Activated CD8-positive, alpha-beta memory T cell treated with anti-CD3 and anti-CD28 coated beads for 36 hours (primary cell): Measurements from ENCODE around the gene ST6GALNAC6. TPM values are rescaled to one million over a fixed set of nuclear protein-coding genes. Genes with fewer than 3 reads are reported as not detected.
"Not testable (repeated sequence)": the region's sequence is repeated elsewhere in the genome, so short reads cannot be mapped to it uniquely, and the experiment has no call there.

Experiments
- CTCF ChIA-PET: fragments of 350-600 bp; sonication (Branson Sonifier 250); formaldehyde crosslinking; loops from one replicate; lab custom pipeline; 2021; ENCODE audit warnings: antibody characterized with exemption; lab: Charles Lee
- POLR2A ChIA-PET: fragments of 350-600 bp; sonication (Branson Sonifier 250); formaldehyde crosslinking; loops from one replicate; lab custom pipeline; 2021; ENCODE audit warnings: antibody characterized with exemption; lab: Charles Lee
- total RNA-seq, 2 experiments: library from RNA; stranded (reverse); gene quantifications; one replicate each; pipeline ENCODE4 v1.2.3, GENCODE V29; 2021

ST6GALNAC6 gene
- total RNA-seq, 2 experiments from 2014 or later: 52.6 to 61.1 TPM

DNA sequence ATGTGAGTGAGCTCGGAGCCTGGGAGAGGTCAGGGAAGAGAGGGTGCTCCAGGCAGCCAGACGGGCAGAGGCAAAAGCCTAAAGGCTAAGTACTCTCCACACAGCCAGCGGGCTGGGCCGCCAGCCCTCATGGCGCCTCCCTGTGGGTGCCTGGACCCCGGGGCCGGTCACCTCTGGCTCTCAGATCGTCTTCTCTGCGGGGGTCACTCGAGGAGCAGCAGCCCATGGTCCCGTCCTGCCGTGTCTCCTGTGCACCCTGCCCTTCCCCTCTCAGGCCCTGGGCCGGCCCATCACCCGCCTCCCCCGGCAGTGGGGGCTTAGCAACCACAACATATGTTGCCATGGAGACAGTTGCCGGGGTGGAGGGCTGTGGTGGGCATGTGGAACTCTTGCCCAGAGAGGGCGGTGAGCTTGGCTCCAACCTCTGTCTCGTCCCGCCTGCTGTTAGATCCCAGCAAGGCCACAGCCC, 26.1 kb downstream of the ST6GALNAC6 start:
- CTCF ChIA-PET: interaction anchor here (0.7 to 1.2 kb wide), 2 partner anchors 15 to 138 kb away, joined by 3 to 6 read pairs; partner anchors contain the start of gene TOR2A

DNA sequence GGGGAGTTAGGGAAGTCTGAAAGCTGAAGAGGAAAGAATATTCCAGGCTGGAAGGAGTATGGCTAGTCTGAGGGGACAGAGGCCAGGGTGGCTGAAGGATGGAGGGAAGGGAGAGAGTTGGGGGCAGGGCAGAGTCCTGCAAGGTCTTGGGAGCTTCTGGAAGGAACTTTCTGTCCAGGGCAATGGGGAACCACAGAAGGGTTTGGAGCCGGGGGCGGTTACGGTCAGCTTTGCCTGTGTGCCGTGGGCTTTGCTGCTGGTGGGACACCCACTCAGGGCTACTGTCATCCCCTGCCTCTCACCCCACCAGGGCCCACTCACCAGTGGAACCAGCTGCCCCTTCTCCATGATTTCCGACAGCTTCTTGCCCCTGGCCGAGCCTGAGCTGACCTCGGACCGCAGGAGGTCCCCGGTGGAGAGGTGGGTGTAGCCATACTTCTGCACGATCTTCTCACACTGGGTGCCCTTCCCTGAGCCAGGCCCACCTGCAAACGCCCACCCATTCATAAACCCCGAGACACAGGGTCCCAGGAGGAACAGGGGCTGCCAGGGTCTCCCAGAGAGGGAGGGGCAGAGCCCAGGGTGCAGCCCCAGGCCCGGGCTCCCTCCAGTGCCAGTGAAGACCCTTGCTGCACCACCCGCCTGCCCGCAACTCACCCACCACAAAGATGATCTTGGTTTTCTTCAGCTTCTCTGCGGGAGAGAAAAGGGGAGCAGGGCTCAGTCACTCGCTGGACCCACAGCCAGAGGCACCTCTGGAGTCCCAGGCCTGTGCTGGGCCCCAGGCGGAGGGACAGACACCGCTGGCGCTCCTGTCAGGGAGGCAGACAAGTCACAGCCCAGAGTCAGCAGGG, 26.8 kb downstream of the ST6GALNAC6 start:
- ChIA-PET CTCF (interaction anchor here (0.7 to 6.4 kb wide), 3 partner anchors 49 to 138 kb away, joined by 3 to 38 read pairs (median 3); partner anchors contain the start of gene TOR2A), POLR2A (interaction anchor here (0.6 kb wide), 1 partner anchor 12 kb away, joined by 7 read pairs; no protein-coding TSS in a partner anchor)

More for the DNA sequence above, 26.1 kb downstream of the ST6GALNAC6 start:
- POLR2A ChIA-PET: interaction anchor here (1.0 kb wide), 1 partner anchor 12 kb away, joined by 3 read pairs; no protein-coding TSS in a partner anchor

DNA sequence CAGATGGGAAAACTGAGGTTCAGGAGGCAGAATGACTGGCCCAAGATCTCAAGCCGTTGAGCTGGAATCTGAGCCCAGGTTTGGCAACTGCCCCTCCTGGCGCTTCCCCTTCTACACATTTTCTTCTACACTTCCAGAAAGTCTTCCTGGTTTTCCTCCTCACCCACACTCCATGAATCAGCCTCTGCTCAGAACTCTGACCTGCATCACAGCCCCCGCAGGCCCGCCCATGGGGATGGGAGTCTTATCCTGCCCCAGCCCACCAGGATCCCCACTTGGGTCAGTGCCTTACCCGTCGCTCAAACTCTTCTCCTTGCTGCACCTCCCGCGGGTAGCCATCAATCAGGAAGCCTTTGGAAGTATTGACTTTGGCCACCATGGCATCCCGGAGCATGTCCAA, 27.9 kb downstream of the ST6GALNAC6 start:
- POLR2A ChIA-PET: no interaction called here
- CTCF ChIA-PET: interaction anchor here (0.6 to 6.4 kb wide), 6 partner anchors 10 to 918 kb away, joined by 3 to 38 read pairs (median 8); no protein-coding TSS in a partner anchor

DNA sequence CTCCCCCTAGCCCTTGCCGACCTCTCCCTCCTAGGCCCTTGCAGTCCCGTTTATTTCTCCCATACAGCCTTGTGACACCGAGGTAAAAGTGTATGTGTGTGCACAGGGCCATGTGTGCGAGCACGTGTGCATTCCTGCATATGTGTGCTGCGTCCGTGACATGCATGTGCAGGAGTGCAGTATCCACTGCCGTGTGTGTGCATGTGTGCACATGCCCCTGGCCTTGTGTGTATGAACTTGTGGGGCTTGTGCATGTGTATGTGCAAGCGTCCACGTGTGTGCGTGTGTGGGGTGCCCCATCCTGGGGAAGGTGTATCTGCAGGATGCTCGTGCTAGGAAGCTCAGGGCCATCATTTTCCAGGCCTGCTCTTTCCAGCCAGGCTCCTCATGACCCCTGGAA, 28.5 kb downstream of the ST6GALNAC6 start:
- CTCF ChIA-PET: interaction anchor here (1.0 to 6.4 kb wide), 8 partner anchors 9 to 294 kb away, joined by 3 to 38 read pairs (median 14); partner anchors contain the start of gene TOR2A
- POLR2A ChIA-PET: no interaction called here

DNA sequence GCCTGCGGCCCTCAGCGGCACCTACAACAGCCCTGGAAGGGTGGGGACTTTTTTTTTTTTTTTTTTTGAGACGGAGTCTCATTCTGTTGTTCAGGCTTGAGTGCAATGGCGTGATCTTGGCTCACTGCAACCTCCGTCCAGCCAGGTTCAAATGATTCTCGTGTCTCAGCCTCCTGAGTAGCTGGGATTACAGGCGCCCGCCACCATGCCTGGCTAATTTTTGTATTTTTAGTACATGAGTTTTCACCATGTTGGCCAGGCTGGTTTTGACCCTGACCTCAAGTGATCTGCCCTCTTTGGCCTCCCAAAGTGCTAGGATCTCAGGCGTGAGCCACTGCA, 29.3 kb downstream of the ST6GALNAC6 start:
- CTCF ChIA-PET: interaction anchor here (0.6 to 6.4 kb wide), 45 partner anchors 8 to 524 kb away, joined by 3 to 38 read pairs (median 6); partner anchors contain the start of genes ENG, PTRH1, ST6GALNAC4 and TOR2A
- POLR2A ChIA-PET: not testable (repeated sequence)

DNA sequence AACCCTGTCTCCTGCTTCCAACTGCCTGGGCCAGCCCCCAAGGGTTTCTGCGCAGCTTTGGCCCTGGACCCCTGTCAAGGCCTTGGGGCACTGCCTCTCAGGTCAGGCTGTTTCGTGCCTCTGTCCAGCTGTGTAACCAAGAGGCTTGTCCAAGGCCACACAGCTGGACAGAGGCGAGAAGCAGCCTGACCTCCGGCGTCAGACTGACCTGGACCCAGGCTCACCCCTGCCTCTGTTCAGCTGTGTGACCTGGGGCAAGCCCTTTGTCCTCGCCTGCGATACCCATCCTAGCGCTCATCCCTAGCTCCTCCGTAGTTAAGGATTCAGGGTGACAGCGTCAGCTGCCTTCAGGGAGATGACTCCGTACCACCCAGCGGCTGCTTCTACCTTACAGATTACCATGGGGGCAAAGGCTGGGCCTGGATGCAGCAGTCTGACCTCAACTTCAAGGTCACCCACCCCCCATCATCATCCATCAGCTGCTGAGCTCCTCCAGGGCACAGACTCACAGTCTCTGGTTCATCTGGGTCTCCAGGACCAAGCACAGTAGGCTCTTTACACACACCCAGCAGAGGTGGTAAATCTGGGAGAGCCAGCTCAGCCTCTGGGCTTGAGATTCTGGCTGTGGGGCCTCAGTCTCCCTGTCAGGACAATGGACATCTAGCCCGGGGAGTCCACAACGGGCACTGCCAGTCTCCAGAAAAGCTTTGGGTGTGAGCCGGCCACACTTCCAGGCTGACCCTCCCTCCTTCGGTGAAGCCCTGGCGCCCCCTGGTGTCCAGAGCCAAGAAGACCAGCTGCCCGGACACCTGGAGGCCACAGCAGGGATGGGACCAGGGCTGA, 29.9 kb downstream of the ST6GALNAC6 start:
- ChIA-PET CTCF (interaction anchor here (0.6 to 6.4 kb wide), 49 partner anchors 8 to 523 kb away, joined by 3 to 38 read pairs (median 5); partner anchors contain the start of genes ENG, PTRH1, ST6GALNAC4 and TOR2A), POLR2A (interaction anchor here (0.7 to 1.1 kb wide), 2 partner anchors 47 to 67 kb away, joined by 3 read pairs; partner anchors contain the start of gene ST6GALNAC4)

DNA sequence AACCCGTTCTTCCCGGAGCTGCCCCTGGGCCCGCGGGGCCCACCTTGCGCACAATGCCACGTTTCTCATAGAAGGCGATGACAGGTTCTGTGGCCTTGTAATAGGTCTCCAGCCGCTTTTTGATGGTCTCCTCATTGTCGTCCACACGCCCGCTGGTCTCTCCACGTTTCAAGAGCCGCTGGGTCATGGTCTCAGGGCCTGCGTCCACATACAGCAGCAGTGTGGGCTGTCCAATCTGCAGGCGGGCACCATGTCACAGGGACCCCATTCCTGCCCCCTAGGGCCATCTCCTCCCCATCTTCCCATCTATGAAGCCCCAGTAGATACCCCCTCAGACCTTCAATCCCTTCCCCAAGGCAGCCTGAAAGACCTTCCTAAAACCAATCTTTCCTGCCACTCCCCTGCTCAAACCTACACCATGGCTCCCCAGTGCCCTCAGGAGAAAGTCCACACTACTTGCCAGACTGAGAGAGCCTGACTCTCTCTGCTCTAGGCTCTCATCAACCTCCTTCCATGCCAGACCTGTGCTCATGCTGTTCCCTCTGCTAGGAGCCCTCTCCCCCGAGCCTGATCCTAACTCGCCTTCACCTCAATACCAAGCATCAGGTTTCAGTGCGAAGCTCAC, 31.0 kb downstream of the ST6GALNAC6 start:
- CTCF ChIA-PET: interaction anchor here (1.7 to 6.4 kb wide), 9 partner anchors 9 to 133 kb away, joined by 5 to 38 read pairs (median 11); partner anchors contain the start of gene TOR2A
- POLR2A ChIA-PET: interaction anchor here (0.5 to 1.1 kb wide), 2 partner anchors 66 to 180 kb away, joined by 3 to 6 read pairs; no protein-coding TSS in a partner anchor

DNA sequence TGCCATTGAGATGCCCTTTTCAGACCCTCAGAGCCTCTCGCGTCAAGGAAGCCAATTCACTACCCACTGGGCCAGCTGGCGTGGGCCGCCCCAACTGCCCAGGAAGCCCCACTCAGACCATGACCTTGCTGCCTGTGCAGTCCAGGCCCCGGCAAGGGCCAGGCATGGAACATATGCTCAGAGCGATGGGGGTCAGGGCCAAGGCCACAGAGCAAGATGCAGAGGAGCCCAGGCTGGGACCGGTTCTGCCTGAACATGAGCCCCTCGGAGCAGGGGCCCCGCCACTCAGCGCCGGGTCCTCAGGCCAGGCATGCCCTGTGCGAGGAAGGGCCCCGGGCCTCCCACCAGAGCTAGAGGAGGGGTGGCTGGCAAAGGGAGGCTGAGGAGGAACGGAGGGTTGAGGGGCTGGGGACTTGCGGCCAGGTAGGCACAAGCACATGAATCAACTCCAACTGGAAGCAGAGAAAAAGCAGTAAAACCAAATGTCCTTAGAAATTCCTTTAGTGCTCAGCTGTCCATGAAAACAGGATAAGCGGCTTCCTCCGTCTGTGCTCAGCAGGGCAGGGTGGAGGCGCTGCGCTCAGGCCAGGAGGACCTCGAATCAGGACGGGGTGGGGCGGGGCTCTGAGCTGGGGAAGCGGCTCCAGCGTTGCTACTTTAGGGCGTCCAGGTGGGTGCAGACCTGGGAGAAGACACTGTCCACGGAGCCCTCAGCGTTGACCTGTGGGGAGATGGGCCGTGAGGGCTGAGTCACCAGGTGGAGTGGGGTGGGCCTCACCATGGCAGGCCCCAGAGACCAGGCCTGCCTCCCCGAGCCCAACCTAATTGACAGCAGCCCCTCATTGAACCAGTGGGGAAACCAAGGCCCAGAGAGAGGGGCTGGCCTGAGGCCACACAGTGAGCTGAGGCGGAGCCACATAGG, 31.8 kb downstream of the ST6GALNAC6 start:
- ChIA-PET CTCF (interaction anchor here (0.6 to 6.4 kb wide), 4 partner anchors 13 to 311 kb away, joined by 4 to 38 read pairs (median 20); partner anchors contain the start of gene TOR2A), POLR2A (no interaction called here)

DNA sequence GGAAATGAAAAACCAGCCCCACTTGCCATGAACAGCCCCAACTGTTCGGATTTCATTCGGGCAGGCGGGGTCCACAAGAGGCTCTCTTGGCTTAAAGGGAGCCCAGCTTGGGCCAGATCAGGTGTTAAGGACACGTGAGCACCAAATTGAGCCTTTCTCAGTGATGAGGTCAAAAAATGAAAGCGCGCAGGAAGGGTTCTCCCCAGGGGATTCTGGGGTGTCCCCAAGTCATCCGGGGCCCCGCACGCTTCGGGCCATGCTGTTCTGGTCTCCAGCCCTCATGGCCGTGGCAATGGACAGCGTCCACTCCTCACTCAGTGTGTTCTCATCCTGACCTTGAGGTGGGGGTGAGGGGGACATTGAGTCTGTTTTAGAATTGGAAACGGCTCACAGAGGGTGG, 32.9 kb downstream of the ST6GALNAC6 start:
- ChIA-PET POLR2A (no interaction called here), CTCF (interaction anchor here (0.6 to 6.4 kb wide), 5 partner anchors 11 to 132 kb away, joined by 4 to 38 read pairs (median 7); partner anchors contain the start of gene TOR2A)

DNA sequence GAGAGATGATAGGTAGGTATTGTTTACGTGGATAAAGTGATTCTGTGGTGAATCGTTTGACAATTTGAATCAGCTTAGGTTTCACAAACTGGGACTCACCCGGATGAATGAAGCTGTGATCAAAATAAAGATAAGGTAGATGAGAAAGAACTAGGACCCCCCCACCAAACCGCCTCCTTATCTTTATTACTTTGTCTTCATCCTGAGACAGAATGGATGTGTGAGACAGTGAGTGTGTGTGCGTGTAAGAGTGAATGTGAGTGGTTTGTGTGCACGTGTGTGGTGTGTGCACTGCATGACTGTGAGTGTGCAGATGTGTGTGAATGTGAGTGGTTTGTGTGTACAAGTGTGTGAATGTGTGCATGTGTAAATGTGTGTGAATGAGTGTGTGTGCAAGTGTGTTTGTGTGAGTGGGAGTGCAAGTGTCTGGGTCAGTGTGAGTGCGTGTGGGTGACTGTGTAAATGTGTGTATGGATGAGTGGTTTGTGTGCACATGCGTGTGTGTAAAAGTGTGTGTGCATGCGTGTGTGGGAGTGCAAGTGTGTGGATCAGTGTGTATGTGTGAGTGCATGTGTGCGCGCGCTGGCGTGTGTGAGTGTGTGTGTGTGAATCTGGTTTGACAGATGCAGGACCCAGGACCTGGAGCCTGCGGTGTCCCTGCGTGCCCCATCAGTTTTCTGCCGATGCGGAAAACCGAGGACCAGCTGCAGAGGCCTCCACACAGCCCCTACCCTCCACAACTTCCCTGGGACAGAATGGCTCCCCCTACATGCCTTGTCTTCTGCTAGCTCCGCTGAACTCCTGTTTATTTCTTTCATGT, 33.5 kb downstream of the ST6GALNAC6 start:
- CTCF ChIA-PET: interaction anchor here (1.5 to 2.0 kb wide), 3 partner anchors 10 to 131 kb away, joined by 4 to 7 read pairs (median 4); partner anchors contain the start of gene TOR2A
- POLR2A ChIA-PET: no interaction called here

DNA sequence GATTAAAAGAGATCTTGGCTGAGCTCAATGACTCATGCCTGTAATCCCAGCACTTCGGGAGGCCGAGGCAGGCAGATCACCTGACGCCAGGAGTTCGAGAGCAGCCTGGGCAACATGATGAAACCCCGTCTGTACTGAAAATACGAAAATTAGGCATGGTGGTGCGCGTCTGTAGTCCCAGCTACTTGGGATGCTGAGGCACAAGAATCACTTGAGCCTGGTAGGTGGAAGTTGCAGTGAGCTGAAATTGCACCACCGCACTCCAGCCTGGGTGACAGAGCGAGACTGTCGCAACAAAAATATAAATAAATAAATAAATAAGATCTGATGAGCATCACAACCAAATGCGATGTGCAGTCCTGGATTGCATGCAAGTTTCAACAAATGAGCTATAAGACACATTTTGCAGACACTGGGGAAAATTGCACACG, 36.2 kb downstream of the ST6GALNAC6 start:
- ChIA-PET POLR2A (interaction anchor here (0.7 kb wide), 1 partner anchor 70 kb away, joined by 3 read pairs; no protein-coding TSS in a partner anchor), CTCF (interaction anchor here (0.6 to 1.1 kb wide), 4 partner anchors 11 to 99 kb away, joined by 3 to 4 read pairs (median 3); no protein-coding TSS in a partner anchor)

DNA sequence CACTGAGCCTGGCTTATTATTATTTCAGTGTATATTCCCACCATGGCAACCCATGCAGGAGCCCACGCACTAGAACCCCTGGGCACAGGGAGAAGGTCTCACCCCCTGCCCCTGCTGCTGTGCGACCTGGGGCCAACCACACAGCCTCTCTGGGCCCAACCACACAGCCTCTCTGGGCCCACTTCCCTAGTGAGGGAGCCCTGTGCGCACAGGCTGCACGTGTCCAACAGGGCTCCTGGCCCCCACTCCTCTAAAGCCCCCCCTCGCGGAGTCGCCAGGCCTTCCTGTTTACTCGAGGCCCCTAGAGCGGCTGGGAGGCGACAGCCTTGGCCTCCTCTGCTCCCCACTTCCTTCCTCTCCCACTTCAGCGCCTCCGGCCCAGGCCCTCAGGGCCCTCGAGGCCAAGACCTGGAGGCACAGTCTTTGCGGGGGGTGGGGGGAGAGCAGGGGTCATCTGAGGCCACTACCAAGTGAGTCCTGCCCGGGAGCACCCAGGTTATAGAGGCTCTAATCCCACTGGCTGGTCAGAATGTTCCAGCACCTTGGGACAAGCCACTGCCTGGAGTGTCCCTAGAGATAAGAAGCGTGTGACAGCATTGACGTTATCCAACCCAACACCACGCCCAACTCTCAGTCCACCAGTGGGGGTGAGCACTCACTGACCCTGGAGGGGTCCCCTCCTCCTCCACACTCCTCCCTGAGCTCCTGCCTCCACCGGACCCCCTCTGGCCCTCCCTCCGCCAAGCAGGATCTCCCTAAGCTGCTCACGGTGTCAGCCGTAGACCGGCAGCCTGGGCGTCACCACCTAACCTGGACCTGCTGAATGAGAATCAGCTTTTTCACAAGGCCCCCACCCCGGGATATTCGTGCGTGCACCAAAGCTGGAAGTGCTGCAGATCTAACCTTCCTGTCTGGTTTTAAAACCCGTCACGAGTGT, 37.1 kb downstream of the ST6GALNAC6 start:
- POLR2A ChIA-PET: interaction anchor here (0.6 kb wide), 1 partner anchor 148 kb away, joined by 3 read pairs; no protein-coding TSS in a partner anchor
- CTCF ChIA-PET: interaction anchor here (0.7 to 1.9 kb wide), 5 partner anchors 8 to 59 kb away, joined by 3 to 6 read pairs (median 4); no protein-coding TSS in a partner anchor

DNA sequence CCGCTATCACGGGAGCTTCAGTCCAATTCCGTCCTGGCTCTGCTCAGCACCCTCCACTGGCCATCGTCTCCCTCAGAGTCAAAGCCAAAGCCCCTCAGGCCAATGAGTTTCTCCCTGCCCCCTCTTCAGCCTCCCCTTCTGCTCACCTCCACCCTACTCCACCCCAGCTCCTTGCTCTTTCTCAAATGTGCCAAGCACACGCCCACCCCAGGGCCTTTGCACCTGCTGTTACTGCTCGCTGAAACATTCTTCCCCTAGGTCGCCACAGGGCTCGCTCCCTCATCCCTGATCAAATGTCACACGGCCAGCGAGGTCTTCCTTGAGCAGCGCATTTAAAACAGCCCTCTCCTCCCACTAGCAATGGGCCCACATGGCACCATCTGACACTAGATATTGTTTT, 38.6 kb downstream of the ST6GALNAC6 start:
- CTCF ChIA-PET: interaction anchor here (0.9 to 1.9 kb wide), 3 partner anchors 9 to 81 kb away, joined by 3 to 4 read pairs (median 3); no protein-coding TSS in a partner anchor
- POLR2A ChIA-PET: interaction anchor here (0.7 kb wide), 1 partner anchor 11 kb away, joined by 7 read pairs; no protein-coding TSS in a partner anchor

DNA sequence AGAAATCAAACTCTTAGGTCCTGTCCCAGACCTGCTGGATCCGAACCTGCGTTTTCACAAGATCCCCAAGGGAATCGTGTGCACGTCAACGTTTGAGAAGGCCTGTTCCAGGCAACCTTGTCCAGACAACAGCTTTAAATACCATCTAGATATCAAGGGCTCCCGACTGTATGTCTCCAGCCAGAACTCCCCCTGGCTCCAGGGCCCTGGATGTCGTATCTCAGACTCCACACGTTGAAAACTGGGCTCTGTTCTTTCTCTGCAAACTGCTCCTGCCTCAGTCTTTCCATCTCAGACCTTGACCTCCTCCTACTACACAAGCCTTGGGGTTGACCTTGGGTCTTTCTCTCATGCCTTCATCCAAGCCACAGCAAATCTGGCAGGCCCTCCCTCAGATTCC, 39.1 kb downstream of the ST6GALNAC6 start:
- CTCF ChIA-PET: interaction anchor here (0.9 to 1.9 kb wide), 4 partner anchors 9 to 82 kb away, joined by 3 to 13 read pairs (median 4); no protein-coding TSS in a partner anchor

More for the DNA sequence above, 39.1 kb downstream of the ST6GALNAC6 start:
- POLR2A ChIA-PET: interaction anchor here (0.7 kb wide), 1 partner anchor 12 kb away, joined by 7 read pairs; no protein-coding TSS in a partner anchor
